ENCODE results near the gene AHNAK. TPM values are rescaled to one million over a fixed set of nuclear protein-coding genes. Genes with fewer than 3 reads are reported as not detected.

Gene AHNAK
- total and polyA plus RNA-seq, 2 donors (not counting 3 experiments of a cell fraction or from before 2014, with no cell fraction given): 35.2 to 436 TPM

- H3K79me2 ChIP-seq (ENCODE audit: control insufficient read depth, insufficient read depth, low read length): no peaks in the 10 kb centered on the region
- intact Hi-C loops (cut with micrococcal nuclease) (no loop called here), dilution Hi-C loops (cut with MboI; ENCODE audit: extremely low pct_ligation_motif_present, low sequenced_read_pairs) (no loop called here)
- no peaks in the 10 kb centered on the region for H3K27me3 ChIP-seq (ENCODE audit: control insufficient read depth in 2 of 2, insufficient read depth in 2 of 2, low read length in 2 of 2)
- BruUV-seq (replicated peaks): no TSS peak
- H3K9me3 ChIP-seq (replicated peaks; ENCODE audit: control insufficient read depth, insufficient read depth, low read length): no peaks in the 10 kb centered on the region
- no peak overlapping the region for H3K9ac ChIP-seq (replicated peaks; ENCODE audit: extremely low read depth, insufficient read depth, low read length)
- peak overlapping the region; percentile 70 for H2AFZ ChIP-seq (ENCODE audit: low read depth, low read length)
- CTCF ChIA-PET: interaction anchor here (0.6 to 9.4 kb wide), 4 partner anchors 8 to 117 kb away, joined by 3 to 64 read pairs (median 18); no protein-coding TSS in a partner anchor
- peak overlapping the region in 1 of 3 experiments; percentile 20 for H3K4me3 ChIP-seq (replicated peaks in 1 of 3; ENCODE audit: insufficient read depth in 1 of 3, low read depth in 1 of 3, low read length in 3 of 3)
- no peaks in the 10 kb centered on the region for H4K20me1 ChIP-seq (replicated peaks; ENCODE audit: control insufficient read depth, extremely low read depth, insufficient read depth, low read length)
- no peak overlapping the region for H3K4me2 ChIP-seq (ENCODE audit: insufficient read depth, low read length)
- H3K4me1 ChIP-seq (ENCODE audit: control insufficient read depth, extremely low read depth, insufficient read depth, low read length): peaks cover 15% of the 10 kb centered on the region
- POLR2A ChIA-PET: no interaction called here
- TF ChIP-seq CTCF (IDR thresholded peaks at IDR 0.05; ENCODE audit: extremely low read depth in 1 of 2, insufficient read depth in 1 of 2, low read depth in 1 of 2, low read length in 2 of 2) (no peak), JUN (IDR thresholded peaks at IDR 0.05; ENCODE audit: borderline replicate concordance, insufficient read depth, insufficient read length, low read depth) (no peak), POLR2AphosphoS5 (IDR thresholded peaks at IDR 0.05; ENCODE audit: insufficient read depth, low read depth, low read length) (no peak), POLR2A (IDR thresholded peaks at IDR 0.05; ENCODE audit: low read depth, low read length) (no peak), MAX (IDR thresholded peaks at IDR 0.05; ENCODE audit: insufficient read depth, insufficient read length) (no peak), FOS (IDR thresholded peaks at IDR 0.05; ENCODE audit: borderline replicate concordance, insufficient read depth, low read length) (no peak), MYC (IDR thresholded peaks at IDR 0.05; ENCODE audit: low read depth, low read length) (no peak), GATA2 (IDR thresholded peaks at IDR 0.05; ENCODE audit: insufficient read depth, insufficient read length, low read depth, low read length) (no peak), EZH2 (IDR thresholded peaks at IDR 0.05; ENCODE audit: borderline replicate concordance, low read depth, low read length, severe bottlenecking) (no peak)
- no peaks in the 10 kb centered on the region for H3K9me1 ChIP-seq (replicated peaks; ENCODE audit: control insufficient read depth, extremely low read depth, insufficient read depth, low read length)
- DNase-seq (ENCODE audit: low read depth, low spot score): no peak
- no peak for FAIRE-seq
- H3K36me3 ChIP-seq (ENCODE audit: control insufficient read depth in 2 of 2, extremely low read depth in 1 of 2, insufficient read depth in 2 of 2, low read length in 2 of 2): no peaks in the 10 kb centered on the region
- no peak overlapping the region for H3K27ac ChIP-seq (ENCODE audit: insufficient read depth, low read depth, low read length)
Measured at GRCh38 chr11:62505440-62506091, 41.0 kb downstream of the AHNAK start.
